ENCODE measurements around the gene GP1BB.
"Not testable (repeated sequence)": the region's sequence is repeated elsewhere in the genome, so short reads cannot be mapped to it uniquely, and the experiment has no call there.

Gene GP1BB

DNA sequence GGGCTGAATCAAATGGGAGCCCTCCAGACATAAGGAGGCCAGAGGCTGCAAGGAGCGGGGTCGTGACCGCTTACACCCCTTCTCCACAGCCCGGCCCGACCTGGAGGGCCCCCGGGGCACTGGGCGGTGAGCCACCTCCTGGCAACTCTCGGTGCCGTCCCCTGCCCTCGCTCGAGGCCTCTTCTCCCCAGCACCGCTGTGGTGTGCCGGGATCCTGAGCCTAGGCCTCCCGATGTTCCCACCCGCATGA lies 432 bp upstream of the GP1BB start:
- no peak for DNase-seq (ENCODE audit: low read depth)
- TF ChIP-seq, protein P1, sequence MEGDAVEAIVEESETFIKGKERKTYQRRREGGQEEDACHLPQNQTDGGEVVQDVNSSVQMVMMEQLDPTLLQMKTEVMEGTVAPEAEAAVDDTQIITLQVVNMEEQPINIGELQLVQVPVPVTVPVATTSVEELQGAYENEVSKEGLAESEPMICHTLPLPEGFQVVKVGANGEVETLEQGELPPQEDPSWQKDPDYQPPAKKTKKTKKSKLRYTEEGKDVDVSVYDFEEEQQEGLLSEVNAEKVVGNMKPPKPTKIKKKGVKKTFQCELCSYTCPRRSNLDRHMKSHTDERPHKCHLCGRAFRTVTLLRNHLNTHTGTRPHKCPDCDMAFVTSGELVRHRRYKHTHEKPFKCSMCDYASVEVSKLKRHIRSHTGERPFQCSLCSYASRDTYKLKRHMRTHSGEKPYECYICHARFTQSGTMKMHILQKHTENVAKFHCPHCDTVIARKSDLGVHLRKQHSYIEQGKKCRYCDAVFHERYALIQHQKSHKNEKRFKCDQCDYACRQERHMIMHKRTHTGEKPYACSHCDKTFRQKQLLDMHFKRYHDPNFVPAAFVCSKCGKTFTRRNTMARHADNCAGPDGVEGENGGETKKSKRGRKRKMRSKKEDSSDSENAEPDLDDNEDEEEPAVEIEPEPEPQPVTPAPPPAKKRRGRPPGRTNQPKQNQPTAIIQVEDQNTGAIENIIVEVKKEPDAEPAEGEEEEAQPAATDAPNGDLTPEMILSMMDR (conservative IDR thresholded peaks at IDR 0.05; ENCODE audit: control insufficient read depth, insufficient read depth, low read depth, low read length) = no peak
- no peak overlapping the region for H3K4me3 ChIP-seq (ENCODE audit: control insufficient read depth, low read depth, low read length)

DNA sequence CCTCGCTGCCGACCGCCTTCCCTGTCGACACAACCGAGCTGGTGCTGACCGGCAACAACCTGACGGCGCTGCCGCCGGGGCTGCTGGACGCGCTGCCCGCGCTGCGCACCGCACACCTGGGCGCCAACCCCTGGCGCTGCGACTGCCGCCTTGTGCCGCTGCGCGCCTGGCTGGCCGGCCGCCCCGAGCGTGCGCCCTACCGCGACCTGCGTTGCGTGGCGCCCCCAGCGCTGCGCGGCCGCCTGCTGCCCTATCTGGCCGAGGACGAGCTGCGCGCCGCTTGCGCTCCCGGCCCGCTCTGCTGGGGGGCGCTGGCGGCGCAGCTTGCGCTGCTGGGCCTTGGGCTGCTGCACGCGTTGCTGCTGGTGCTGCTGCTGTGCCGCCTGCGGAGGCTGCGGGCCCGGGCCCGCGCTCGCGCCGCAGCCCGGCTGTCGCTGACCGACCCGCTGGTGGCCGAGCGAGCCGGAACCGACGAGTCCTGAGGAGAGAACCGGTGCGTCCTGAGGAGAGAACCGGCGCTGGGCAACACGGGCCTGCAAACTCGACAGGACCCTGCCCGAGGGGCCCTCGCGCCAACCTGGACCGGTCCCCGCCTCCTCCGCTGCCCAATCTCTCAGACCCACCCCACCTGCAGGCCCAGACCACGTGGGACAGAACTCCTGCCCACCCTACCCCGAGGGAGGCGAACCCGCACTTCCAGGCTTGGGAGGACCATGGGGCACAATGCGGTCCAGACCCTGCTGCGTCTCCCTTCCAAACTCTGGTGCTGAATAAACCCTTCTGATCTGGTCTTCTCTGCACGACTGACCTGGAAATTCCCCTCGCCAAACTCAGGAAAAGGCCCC lies 866 bp downstream of the GP1BB start:
- DNase-seq (ENCODE audit: low read depth) = peak; percentile 25
- TF ChIP-seq, protein P1 (conservative IDR thresholded peaks at IDR 0.05; ENCODE audit: control insufficient read depth, insufficient read depth, low read depth, low read length) = no peak
- no peak overlapping the region for H3K4me3 ChIP-seq (ENCODE audit: control insufficient read depth, low read depth, low read length)

GRCh38 chr22:19724927-19725661 lies 1.8 kb downstream of the GP1BB start:
- no peak for DNase-seq (ENCODE audit: low read depth)
- H3K4me3 ChIP-seq (ENCODE audit: control insufficient read depth, low read depth, low read length) = no peak overlapping the region
- TF ChIP-seq, protein P1 (conservative IDR thresholded peaks at IDR 0.05; ENCODE audit: control insufficient read depth, insufficient read depth, low read depth, low read length) = no peak

- not testable (repeated sequence) for H3K4me3 ChIP-seq (ENCODE audit: control insufficient read depth, low read depth, low read length); DNase-seq (ENCODE audit: low read depth)
These were observed 2.9 kb downstream of the GP1BB start for GRCh38 chr22:19726064-19726788.

GRCh38 chr22:19727310-19728150 lies 4.2 kb downstream of the GP1BB start:
- DNase-seq (ENCODE audit: low read depth) = no peak
- no peak overlapping the region for H3K4me3 ChIP-seq (ENCODE audit: control insufficient read depth, low read depth, low read length)
- TF ChIP-seq, protein P1 (conservative IDR thresholded peaks at IDR 0.05; ENCODE audit: control insufficient read depth, insufficient read depth, low read depth, low read length) = no peak

- no peak overlapping the region for H3K4me3 ChIP-seq (ENCODE audit: control insufficient read depth, low read depth, low read length)
These were observed 4.9 kb downstream of the GP1BB start for GRCh38 chr22:19728271-19728670.

More at GRCh38 chr22:19728271-19728670, 4.9 kb downstream of the GP1BB start:
- TF ChIP-seq, protein P1 (conservative IDR thresholded peaks at IDR 0.05; ENCODE audit: control insufficient read depth, insufficient read depth, low read depth, low read length) = no peak
- no peak for DNase-seq (ENCODE audit: low read depth)

Data from fibroblast of mammary gland (primary cell).